HG02973 (cell line): ENCODE data around the gene LGALS3BP.
"Not testable (repeated sequence)": the region's sequence is repeated elsewhere in the genome, so short reads cannot be mapped to it uniquely, and the experiment has no call there.

Source experiments
- ATAC-seq: cut with Tn5 transposase; IDR thresholded peaks from one replicate; pipeline ENCODE4 v1.9.1; 2021; ENCODE audit warnings: moderate library complexity; ENCODE audit not compliant: unreplicated experiment

LGALS3BP gene

GRCh38 chr17:78979780-78980623, at the start of gene LGALS3BP:
Gene LGALS3BP, minus strand, starts transcription at chr17:78979923. Its CDS starts 2,732 bp downstream, at chr17:78977191.
- ATAC-seq: no peak

- ATAC-seq: no peak
Measured at GRCh38 chr17:79028496-79029326, 49.0 kb upstream of the LGALS3BP start.

- no peak for ATAC-seq
Measured at GRCh38 chr17:79027925-79028491, 48.3 kb upstream of the LGALS3BP start.

GRCh38 chr17:79027274-79027924, 47.7 kb upstream of the LGALS3BP start:
- ATAC-seq: no peak

GRCh38 chr17:79026376-79027273, 46.9 kb upstream of the LGALS3BP start:
- ATAC-seq: no peak

- ATAC-seq: no peak
Measured at GRCh38 chr17:79024901-79025737, 45.4 kb upstream of the LGALS3BP start.

- ATAC-seq: no peak
Measured at GRCh38 chr17:79023886-79024771, 44.4 kb upstream of the LGALS3BP start, which contains the start of gene C1QTNF1. Gene C1QTNF1, plus strand, starts transcription at chr17:79024169. Its CDS starts 19,800 bp downstream, at chr17:79043969.

GRCh38 chr17:79023180-79023705, 43.5 kb upstream of the LGALS3BP start:
- ATAC-seq: no peak

- ATAC-seq: no peak
Measured at GRCh38 chr17:79022507-79022991, 42.8 kb upstream of the LGALS3BP start.

GRCh38 chr17:79021929-79022328, 42.2 kb upstream of the LGALS3BP start:
- not testable (repeated sequence) for ATAC-seq

- ATAC-seq: no peak
Measured at GRCh38 chr17:79020631-79021301, 41.0 kb upstream of the LGALS3BP start.

GRCh38 chr17:79019632-79020584, 40.2 kb upstream of the LGALS3BP start:
- ATAC-seq: no peak

- ATAC-seq: no peak
Measured at GRCh38 chr17:79019261-79019631, 39.5 kb upstream of the LGALS3BP start.

GRCh38 chr17:79018370-79018695, 38.6 kb upstream of the LGALS3BP start:
- no peak for ATAC-seq

- ATAC-seq: no peak
Measured at GRCh38 chr17:79017546-79018369, 38.0 kb upstream of the LGALS3BP start.
